HepG2 (cell line): ENCODE data around the gene HORMAD2. TPM values are rescaled to one million over a fixed set of nuclear protein-coding genes. Genes with fewer than 3 reads are reported as not detected.

Experiments
- ATAC-seq: fragments of 200-7000 bp; cut with Tn5 transposase; 3 replicates; pipeline ENCODE4 v1.9.1; 2020; ENCODE audit warnings: mild to moderate bottlenecking, moderate library complexity
- BruUV-seq: library from RNA; stranded (reverse); fragments of 400-500 nt; replicated peaks from 2 replicates; lab custom pipeline; 2021; lab: Mats Ljungman, UMichigan
- CTCF ChIA-PET: fragments of 300-600 bp; formaldehyde crosslinking; extraction: SDS; loops from one replicate; lab custom pipeline; 2021; ENCODE audit warnings: low total read pairs, inconsistent platforms, low intra/inter-chr PET ratio; lab: Yijun Ruan, JAX
- POLR2A ChIA-PET: fragments of 350-600 bp; sonication (Branson Sonifier 250); formaldehyde crosslinking; loops from one replicate; lab custom pipeline; 2020; ENCODE audit warnings: antibody characterized with exemption, inconsistent platforms; lab: Yijun Ruan, JAX
- DNase-seq: peaks from one replicate; pipeline ENCODE4 v3.0.0-alpha.2; 2015; ENCODE audit warnings: low spot score
- FAIRE-seq: peaks from 3 replicates; lab custom pipeline; 2011; peaks lifted over from hg19 to GRCh38; lab: Jason Lieb, UNC
- H2AFZ ChIP-seq: one replicate; pipeline ENCODE4 v1.6.1; 2011; ENCODE audit warnings: low read length, inconsistent platforms
- H3K27ac ChIP-seq: fragments of 300-600 bp; 3 replicates; pipeline ENCODE4 v1.8.0; 2011; ENCODE audit warnings: mixed run types, mild to moderate bottlenecking, mixed read lengths, low read length, inconsistent platforms; ENCODE audit not compliant: insufficient read depth; ENCODE audit errors: extremely low read length
- H3K27me3 ChIP-seq, 2 experiments: fragments of 200-600 bp in 1 of 2; 2 replicates in 1 of 2; 3 replicates in 1 of 2; pipeline versions ENCODE4 v1.6.0 to v1.8.0; 2011; ENCODE audit warnings: low read length in 2 of 2, mild to moderate bottlenecking in 2 of 2, moderate library complexity in 2 of 2, inconsistent platforms in 1 of 2; ENCODE audit not compliant: insufficient read depth in 2 of 2, control insufficient read depth in 1 of 2
- H3K36me3 ChIP-seq, 2 experiments: fragments of 200-600 bp in 1 of 2; replicated peaks in 1 of 2; 2 replicates in 1 of 2; 3 replicates in 1 of 2; pipeline versions ENCODE4 v1.5.1 to v1.8.0; 2011; ENCODE audit warnings: low read length in 2 of 2, inconsistent platforms in 1 of 2; ENCODE audit not compliant: insufficient read depth in 2 of 2, control insufficient read depth in 1 of 2
- H3K4me1 ChIP-seq: 2 replicates; pipeline ENCODE4 v1.5.1; 2012; ENCODE audit warnings: low read length, inconsistent platforms; ENCODE audit not compliant: insufficient read depth
- H3K4me2 ChIP-seq: 2 replicates; pipeline ENCODE4 v1.6.0; 2011; ENCODE audit warnings: low read depth, low read length, inconsistent platforms
- H3K4me3 ChIP-seq, 3 experiments: fragments of 200-600 bp in 1 of 3; sonication (generic), shearing (Covaris generic) in 1 of 3; replicated peaks in 1 of 3; 2 replicates each; pipeline ENCODE4 v1.5.1; 2011 to 2016; ENCODE audit warnings: low read length in 3 of 3, inconsistent platforms in 2 of 3, low read depth in 2 of 3, mild to moderate bottlenecking in 2 of 3, control low read depth in 1 of 3, mixed read lengths in 1 of 3; ENCODE audit not compliant: insufficient read depth in 1 of 3
- H3K79me2 ChIP-seq: one replicate; pipeline ENCODE4 v1.6.1; 2011; ENCODE audit warnings: low read length, inconsistent platforms; ENCODE audit not compliant: insufficient read depth
- H3K9ac ChIP-seq: 2 replicates; pipeline ENCODE4 v1.6.0; 2011; ENCODE audit warnings: mild to moderate bottlenecking, low read depth, low read length, inconsistent platforms; ENCODE audit not compliant: insufficient read depth
- H3K9me3 ChIP-seq: 2 replicates; pipeline ENCODE4 v1.5.1; 2012; ENCODE audit warnings: mild to moderate bottlenecking, low read length
- H4K20me1 ChIP-seq: 2 replicates; pipeline ENCODE4 v1.6.0; 2011; ENCODE audit warnings: inconsistent platforms, mild to moderate bottlenecking, low read length, moderate library complexity; ENCODE audit not compliant: insufficient read depth
- SUZ12 ChIP-seq: fragments of 150-350 bp; IDR thresholded peaks from 2 replicates; pipeline ENCODE4 v1.6.1; 2014; ENCODE audit warnings: low read depth, low read length
- TGIF2 ChIP-seq: IDR thresholded peaks from 2 replicates; pipeline ENCODE4 v1.6.1; 2016; ENCODE audit warnings: control low read depth, missing compliant biosample characterization
- ZBTB7B ChIP-seq: sonication (generic); formaldehyde crosslinking; IDR thresholded peaks from 2 replicates; pipeline ENCODE4 v1.4.0; 2020; ENCODE audit warnings: missing genetic modification reagents
- ZNF34 ChIP-seq: sonication (generic); formaldehyde crosslinking; IDR thresholded peaks from 2 replicates; pipeline ENCODE4 v1.4.0; 2020; ENCODE audit warnings: mild to moderate bottlenecking, missing genetic modification reagents, borderline replicate concordance
- WGBS: methylation state at CpG from one replicate; pipeline ENCODE4 v1.1.6; 2017; ENCODE audit warnings: low lambda C conversion rate; 5-methylcytosine and 5-hydroxymethylcytosine counted together
- in situ Hi-C: cut with HindIII; loops from 2 replicates; pipeline ENCODE4 v1.10.0; 2017; ENCODE audit warnings: low pct_unique_long_range_greater_than_20kb; ENCODE audit not compliant: extremely low pct_ligation_motif_present
- intact Hi-C: fragments of 100-400 bp; cut with micrococcal nuclease; formaldehyde crosslinking; loops from one replicate; pipeline ENCODE4 v1.10.0; 2022; ENCODE audit not compliant: unreplicated experiment
- polyA plus RNA-seq, 8 experiments: library from polyadenylated mRNA; depleted of rRNA in 3 of 8; stranded (reverse) in 7 of 8; unstranded in 1 of 8; fragments of >200 nt; fragmentation: Illumina TruSeq in 4 of 8; extraction: Trizol in 4 of 8; gene quantifications; 2 replicates each; pipeline versions ENCODE4 v1.2.1 to v1.2.3, GENCODE V29; 2011 to 2016; ENCODE audit warnings: low read depth in 4 of 8, missing spikeins in 1 of 8, mixed read lengths in 1 of 8; ENCODE audit not compliant: insufficient read depth in 1 of 8
- total RNA-seq, 5 experiments: library from RNA; depleted of rRNA; stranded (reverse); fragments of >200 nt; fragmentation: Illumina TruSeq; extraction: Trizol; gene quantifications; 2 replicates each; pipeline ENCODE4 v1.2.3, GENCODE V29; 2016; ENCODE audit warnings: low read depth in 1 of 5
- TF ChIP-seq, protein P1 (sequence below): sonication (generic); formaldehyde crosslinking; IDR thresholded peaks from 2 replicates; pipeline ENCODE4 v1.8.0; 2022; ENCODE audit warnings: missing genetic modification reagents, low read depth, mild to moderate bottlenecking, borderline replicate concordance
- TF ChIP-seq, protein P2 (sequence below): sonication (generic); formaldehyde crosslinking; IDR thresholded peaks from 2 replicates; pipeline ENCODE4 v1.8.1; 2023; ENCODE audit warnings: mild to moderate bottlenecking, missing genetic modification reagents, borderline replicate concordance
- TF ChIP-seq, protein P3 (sequence below): sonication (generic); formaldehyde crosslinking; IDR thresholded peaks from 2 replicates; pipeline ENCODE4 v1.4.0; 2020; ENCODE audit warnings: missing genetic modification reagents

HORMAD2 gene
- total and polyA plus RNA-seq, 2 of the 13 experiments (the other 11 are each of a cell fraction or from before 2014, with no cell fraction given) = not detected

DNA sequence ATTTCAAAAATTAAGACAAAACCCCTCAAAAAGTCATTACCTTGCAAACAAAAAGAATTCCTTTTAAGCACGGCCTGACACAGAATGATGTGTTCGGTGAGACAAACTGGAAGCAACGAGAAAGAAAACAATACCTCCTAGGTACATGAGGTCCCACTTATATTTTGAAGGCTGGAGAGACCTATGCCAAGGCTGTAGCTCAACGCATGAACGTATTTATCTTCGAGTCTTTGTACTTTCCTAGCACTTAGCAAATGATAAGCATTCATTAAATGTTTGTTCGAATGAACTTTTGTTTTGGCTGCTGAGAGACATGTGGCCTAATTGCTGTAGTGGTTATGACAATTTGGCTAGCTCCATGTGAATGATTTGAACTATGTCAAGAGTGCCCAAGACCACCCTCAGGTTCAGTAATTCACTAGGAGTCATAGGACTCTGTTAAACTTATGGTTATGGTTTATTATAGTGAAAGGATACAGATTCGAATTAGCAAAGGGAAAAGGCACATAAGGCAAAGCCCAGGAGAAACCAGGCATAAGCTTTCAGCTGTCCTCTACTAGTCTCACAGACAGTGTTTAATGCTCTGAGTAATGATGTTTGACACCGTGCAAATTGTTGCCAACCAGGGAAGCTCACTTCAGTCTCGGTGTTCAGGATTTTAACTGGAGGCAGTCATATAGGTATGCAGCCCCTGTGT is 26.0 kb upstream of the HORMAD2 start:
- CTCF ChIA-PET = no interaction called here
- peak overlapping the region; percentile 53 for H3K4me2 ChIP-seq
- no peak overlapping the region for H3K9ac ChIP-seq
- in situ Hi-C loops = no loop called here
- BruUV-seq = no TSS peak
- no peaks in the 10 kb centered on the region for H4K20me1 ChIP-seq
- intact Hi-C loops = no loop called here
- DNase-seq (no peak), ATAC-seq (no peak; the same call in 2 of the 3 replicates), FAIRE-seq (peak; percentile 54)
- POLR2A ChIA-PET = interaction anchor here (1.0 to 1.5 kb wide), 3 partner anchors 24 to 457 kb away, joined by 3 to 4 read pairs (median 4); partner anchors contain the start of genes UQCR10 and ZMAT5
- H3K36me3 ChIP-seq = no peaks in the 10 kb centered on the region
- H3K27me3 ChIP-seq = no peaks in the 10 kb centered on the region
- peaks cover 38% of the 10 kb centered on the region for H3K4me1 ChIP-seq
- H3K27ac ChIP-seq = peak overlapping the region; percentile 36
- no peak overlapping the region; a peak in 1 of 6 replicates for H3K4me3 ChIP-seq
- no peak overlapping the region for H2AFZ ChIP-seq
- no peaks in the 10 kb centered on the region for H3K79me2 ChIP-seq
- TF ChIP-seq TGIF2 (CRISPR knock-in tag) (0 out of 2 replicates have a peak, but pooled peaks have one; percentile 66), ZNF34 (0 out of 2 replicates have a peak, but pooled peaks have one; percentile 18), ZBTB7B (CRISPR knock-in tag) (0 out of 2 replicates have a peak, but pooled peaks have one; percentile 75), SUZ12 (no peak)
- TF ChIP-seq, protein P1, sequence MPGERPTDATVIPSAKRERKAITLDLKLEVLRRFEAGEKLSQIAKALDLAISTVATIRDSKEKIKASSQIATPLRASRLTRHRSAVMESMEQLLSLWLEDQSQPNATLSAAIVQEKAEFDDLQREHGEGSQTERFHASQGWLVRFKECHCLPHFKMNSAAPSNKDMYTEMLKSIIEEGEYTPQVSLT (CRISPR knock-in tag) = 0 out of 2 replicates have a peak, but pooled peaks have one; percentile 40
- TF ChIP-seq, protein P2, sequence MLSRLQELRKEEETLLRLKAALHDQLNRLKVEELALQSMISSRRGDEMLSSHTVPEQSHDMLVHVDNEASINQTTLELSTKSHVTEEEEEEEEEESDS (CRISPR knock-in tag) = no peak
- TF ChIP-seq, protein P3, sequence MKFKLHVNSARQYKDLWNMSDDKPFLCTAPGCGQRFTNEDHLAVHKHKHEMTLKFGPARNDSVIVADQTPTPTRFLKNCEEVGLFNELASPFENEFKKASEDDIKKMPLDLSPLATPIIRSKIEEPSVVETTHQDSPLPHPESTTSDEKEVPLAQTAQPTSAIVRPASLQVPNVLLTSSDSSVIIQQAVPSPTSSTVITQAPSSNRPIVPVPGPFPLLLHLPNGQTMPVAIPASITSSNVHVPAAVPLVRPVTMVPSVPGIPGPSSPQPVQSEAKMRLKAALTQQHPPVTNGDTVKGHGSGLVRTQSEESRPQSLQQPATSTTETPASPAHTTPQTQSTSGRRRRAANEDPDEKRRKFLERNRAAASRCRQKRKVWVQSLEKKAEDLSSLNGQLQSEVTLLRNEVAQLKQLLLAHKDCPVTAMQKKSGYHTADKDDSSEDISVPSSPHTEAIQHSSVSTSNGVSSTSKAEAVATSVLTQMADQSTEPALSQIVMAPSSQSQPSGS = peak; percentile 44; the same call in 1 of the 2 replicates
- no peaks in the 10 kb centered on the region for H3K9me3 ChIP-seq
- 8% methylated on average over 8 of the region's 10 CpGs for WGBS
